Activated CD8-positive, alpha-beta T cell treated with anti-CD3 and anti-CD28 coated beads for 36 hours (primary cell): Measurements from ENCODE around the gene TAF4. TPM values are rescaled to one million over a fixed set of nuclear protein-coding genes. Genes with fewer than 3 reads are reported as not detected.

Source experiments
- ATAC-seq: fragments of 200-7000 bp; cut with Tn5 transposase; one replicate; pipeline ENCODE4 v1.10.0; 2021; ENCODE audit warnings: mild to moderate bottlenecking, moderate library complexity
- CTCF ChIA-PET: fragments of 350-600 bp; sonication (Branson Sonifier 250); formaldehyde crosslinking; loops from one replicate; lab custom pipeline; 2021; ENCODE audit warnings: antibody characterized with exemption; lab: Charles Lee
- POLR2A ChIA-PET: fragments of 350-600 bp; sonication (Branson Sonifier 250); formaldehyde crosslinking; loops from one replicate; lab custom pipeline; 2021; ENCODE audit warnings: antibody characterized with exemption; lab: Charles Lee
- DNase-seq: peaks from one replicate; pipeline ENCODE4 v3.0.0-alpha.2; 2020
- H3K27ac Mint-ChIP-seq: one replicate; pipeline ENCODE4 v1.8.0; 2021; ENCODE audit warnings: mild to moderate bottlenecking, mixed read lengths
- H3K27me3 Mint-ChIP-seq: one replicate; pipeline ENCODE4 v1.8.0; 2021; ENCODE audit warnings: mixed read lengths
- H3K36me3 Mint-ChIP-seq: one replicate; pipeline ENCODE4 v1.8.0; 2021; ENCODE audit warnings: low read depth, mixed read lengths
- H3K4me1 Mint-ChIP-seq: one replicate; pipeline ENCODE4 v1.8.0; 2021; ENCODE audit warnings: low read depth, mixed read lengths
- H3K4me3 Mint-ChIP-seq: one replicate; pipeline ENCODE4 v1.8.0; 2021; ENCODE audit warnings: mild to moderate bottlenecking, moderate library complexity, mixed read lengths
- H3K9me3 Mint-ChIP-seq: one replicate; pipeline ENCODE4 v1.8.0; 2021; ENCODE audit warnings: mixed read lengths
- intact Hi-C: fragments of 100-400 bp; cut with micrococcal nuclease; formaldehyde crosslinking; loops from one replicate; pipeline ENCODE4 v1.10.0; 2022
- microRNA-seq: library from miRNA; unstranded; fragments of <30 nt; microRNA quantifications from one replicate; pipeline ENCODE4 v1.2.0, GENCODE V29; 2022; ENCODE audit warnings: borderline microRNAs expressed, borderline replicate concordance
- total RNA-seq, 2 experiments: library from RNA; stranded (reverse); gene quantifications; one replicate each; pipeline ENCODE4 v1.2.3, GENCODE V29; 2021
- TF ChIP-seq, protein P1 (sequence below): fragments of 200-600 bp; IDR thresholded peaks from one replicate; pipeline ENCODE4 v1.8.0; 2022; ENCODE audit warnings: antibody characterized with exemption, mild to moderate bottlenecking

Gene TAF4
- total RNA-seq, 2 experiments from 2014 or later = 14.1 to 15.9 TPM

DNA sequence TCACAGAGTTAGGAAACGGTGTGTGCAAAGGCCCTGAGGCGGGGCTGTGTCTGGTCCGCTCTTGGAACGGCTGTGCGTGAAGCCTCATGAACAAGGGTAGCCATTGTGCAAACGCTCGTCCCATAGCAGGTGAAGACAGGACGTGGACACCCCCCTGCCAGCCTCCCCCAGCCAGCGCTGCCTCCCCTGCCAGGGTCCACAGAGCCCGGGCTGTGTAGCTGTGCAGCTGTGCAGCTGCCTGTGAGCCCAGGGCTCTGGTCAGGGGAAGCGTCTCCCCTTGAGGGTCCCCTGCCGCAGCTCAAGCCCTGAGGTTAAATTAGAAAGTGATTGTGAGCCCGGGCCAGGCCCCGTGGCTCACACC is 139.4 kb downstream of the TAF4 start:
- TF ChIP-seq, protein P1, sequence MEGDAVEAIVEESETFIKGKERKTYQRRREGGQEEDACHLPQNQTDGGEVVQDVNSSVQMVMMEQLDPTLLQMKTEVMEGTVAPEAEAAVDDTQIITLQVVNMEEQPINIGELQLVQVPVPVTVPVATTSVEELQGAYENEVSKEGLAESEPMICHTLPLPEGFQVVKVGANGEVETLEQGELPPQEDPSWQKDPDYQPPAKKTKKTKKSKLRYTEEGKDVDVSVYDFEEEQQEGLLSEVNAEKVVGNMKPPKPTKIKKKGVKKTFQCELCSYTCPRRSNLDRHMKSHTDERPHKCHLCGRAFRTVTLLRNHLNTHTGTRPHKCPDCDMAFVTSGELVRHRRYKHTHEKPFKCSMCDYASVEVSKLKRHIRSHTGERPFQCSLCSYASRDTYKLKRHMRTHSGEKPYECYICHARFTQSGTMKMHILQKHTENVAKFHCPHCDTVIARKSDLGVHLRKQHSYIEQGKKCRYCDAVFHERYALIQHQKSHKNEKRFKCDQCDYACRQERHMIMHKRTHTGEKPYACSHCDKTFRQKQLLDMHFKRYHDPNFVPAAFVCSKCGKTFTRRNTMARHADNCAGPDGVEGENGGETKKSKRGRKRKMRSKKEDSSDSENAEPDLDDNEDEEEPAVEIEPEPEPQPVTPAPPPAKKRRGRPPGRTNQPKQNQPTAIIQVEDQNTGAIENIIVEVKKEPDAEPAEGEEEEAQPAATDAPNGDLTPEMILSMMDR = no peak
- Mint-ChIP-seq H3K27me3 (no peaks in the 10 kb centered on the region), H3K36me3 (no peaks in the 10 kb centered on the region), H3K4me3 (no peak overlapping the region), H3K9me3 (no peaks in the 10 kb centered on the region), H3K27ac (no peak overlapping the region), H3K4me1 (no peaks in the 10 kb centered on the region)
- DNase-seq = no peak
- ChIA-PET POLR2A (no interaction called here), CTCF (no interaction called here)
- ATAC-seq = no peak
- intact Hi-C loops = no loop called here

DNA sequence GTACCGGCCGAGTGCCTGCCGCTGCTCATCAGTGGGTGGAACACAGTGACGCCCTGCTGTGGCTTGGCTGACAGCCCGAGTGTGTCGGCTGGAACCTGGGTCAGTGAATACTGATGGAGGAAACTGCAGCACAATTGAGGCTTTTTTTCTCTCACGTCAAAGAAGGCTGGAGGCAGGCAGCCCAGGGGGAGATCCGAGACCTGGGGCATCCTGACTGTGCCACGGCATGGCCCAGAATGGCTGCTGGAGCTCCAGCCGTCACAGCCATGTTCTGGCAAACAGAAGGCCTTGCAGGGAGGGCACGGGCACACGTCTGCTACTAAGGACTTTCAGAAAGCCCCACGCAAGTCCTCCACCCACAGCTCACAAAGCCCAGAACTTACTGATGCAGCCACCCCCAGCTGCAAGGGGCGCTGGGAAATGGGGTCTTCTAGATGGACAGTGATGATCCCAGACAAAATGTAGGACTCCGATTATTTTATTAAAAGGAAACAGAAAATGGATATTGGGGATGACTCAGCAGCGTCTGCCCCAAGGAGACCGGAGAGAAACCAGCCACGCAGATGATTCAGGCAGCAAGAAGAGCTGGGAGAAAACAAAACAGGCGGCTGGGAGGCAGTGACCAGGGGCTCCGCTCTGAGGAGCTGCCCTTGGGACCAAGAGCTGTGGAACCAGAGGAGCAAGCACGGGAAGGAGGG is 140.0 kb downstream of the TAF4 start:
- ChIA-PET CTCF (no interaction called here), POLR2A (no interaction called here)
- DNase-seq (no peak), ATAC-seq (no peak)
- Mint-ChIP-seq H3K4me1 (no peaks in the 10 kb centered on the region), H3K27ac (no peak overlapping the region), H3K9me3 (no peaks in the 10 kb centered on the region), H3K36me3 (no peaks in the 10 kb centered on the region), H3K27me3 (no peaks in the 10 kb centered on the region), H3K4me3 (no peak overlapping the region)
- intact Hi-C loops = no loop called here
- TF ChIP-seq, protein P1 = no peak

DNA sequence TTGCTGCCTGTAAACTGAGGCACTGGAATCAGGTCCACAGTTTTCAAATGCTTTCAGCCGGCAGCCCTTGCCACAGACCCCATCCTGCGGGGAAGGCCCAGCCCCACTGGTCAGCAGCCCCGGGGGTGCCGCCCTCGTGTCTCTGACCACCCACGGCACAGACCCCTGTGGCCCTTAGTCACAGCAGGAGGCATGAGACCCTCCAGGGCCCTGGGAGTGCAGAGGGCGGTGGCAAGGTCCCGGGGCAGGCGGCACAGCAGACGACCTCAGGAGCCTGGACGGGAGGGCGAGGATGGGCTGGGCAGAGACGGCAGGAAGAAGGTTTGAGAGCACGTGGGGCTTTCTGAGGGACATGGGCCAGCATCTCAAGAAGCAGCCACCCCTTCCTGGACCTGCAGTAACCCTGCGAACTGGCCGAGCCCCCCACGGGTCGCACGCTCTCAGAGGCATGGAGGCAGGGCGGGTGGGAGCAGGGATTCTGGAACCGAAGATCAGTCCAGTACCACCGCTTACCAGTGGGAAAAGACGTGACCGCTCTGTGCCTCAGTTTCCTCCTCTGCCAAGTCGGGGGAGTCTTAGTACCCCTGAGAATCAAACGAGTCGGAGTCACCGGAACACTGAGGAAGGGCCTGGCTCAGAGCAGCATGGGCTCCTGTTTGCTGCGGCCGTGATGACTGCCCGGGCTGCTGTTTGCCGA is 140.7 kb downstream of the TAF4 start:
- Mint-ChIP-seq H3K9me3 (no peaks in the 10 kb centered on the region), H3K27ac (no peak overlapping the region), H3K4me1 (no peaks in the 10 kb centered on the region), H3K36me3 (no peaks in the 10 kb centered on the region), H3K27me3 (no peaks in the 10 kb centered on the region), H3K4me3 (no peak overlapping the region)
- TF ChIP-seq, protein P1 = no peak
- ChIA-PET POLR2A (no interaction called here), CTCF (no interaction called here)
- DNase-seq (no peak), ATAC-seq (no peak)
- intact Hi-C loops = no loop called here

Small RNA genes lying within 50 kb of the gene (microRNA-seq; reads per million reads assigned to microRNA genes)
- gene MIR1257 = not detected
- not detected for gene MIR3195

Other genes with a start within 250 kb of the TAF4 start
- 10 to 100 TPM; 33.5 to 35.6 TPM for gene LSM14B, start 56.6 kb upstream of the TAF4 start, total RNA-seq
- gene PSMA7, start 77.5 kb upstream of the TAF4 start, total RNA-seq = 100 to 1,000 TPM; 286 to 289 TPM
- gene SS18L1, start 77.9 kb upstream of the TAF4 start, total RNA-seq = 10 to 100 TPM; 15.3 to 16.1 TPM
- gene MTG2, start 117.1 kb upstream of the TAF4 start, total RNA-seq = 10 to 100 TPM; 36.5 to 40.5 TPM
- gene HRH3, start 154.4 kb upstream of the TAF4 start, total RNA-seq = not detected
- 10 to 100 TPM; 23.6 to 24.3 TPM for gene OSBPL2, start 172.6 kb upstream of the TAF4 start, total RNA-seq
- 100 to 1,000 TPM; 110 to 115 TPM for gene ADRM1, start 237.1 kb upstream of the TAF4 start, total RNA-seq